Chondrocyte (in vitro differentiated cells): Measurements from ENCODE around the gene LCNL1. TPM values are rescaled to one million over a fixed set of nuclear protein-coding genes. Genes with fewer than 3 reads are reported as not detected.

Experiments used
- DNase-seq: peaks from one replicate; pipeline ENCODE4 v3.0.0; 2021; ENCODE audit warnings: mixed read lengths, low spot score
- H3K27ac Mint-ChIP-seq: one replicate; pipeline ENCODE4 v1.8.0; 2021; ENCODE audit warnings: mild to moderate bottlenecking, moderate library complexity, mixed read lengths; ENCODE audit not compliant: unreplicated experiment
- H3K27me3 Mint-ChIP-seq: 2 replicates; pipeline ENCODE4 v1.8.0; 2021; ENCODE audit warnings: low read depth, mixed read lengths
- H3K36me3 Mint-ChIP-seq: 2 replicates; pipeline ENCODE4 v1.8.0; 2021; ENCODE audit warnings: low read depth, mixed read lengths
- H3K4me1 Mint-ChIP-seq: 2 replicates; pipeline ENCODE4 v1.8.0; 2021; ENCODE audit warnings: low read depth, mild to moderate bottlenecking, mixed read lengths
- H3K4me3 Mint-ChIP-seq: one replicate; pipeline ENCODE4 v1.8.0; 2021; ENCODE audit warnings: mild to moderate bottlenecking, moderate library complexity, mixed read lengths; ENCODE audit not compliant: unreplicated experiment
- H3K9me3 Mint-ChIP-seq: 2 replicates; pipeline ENCODE4 v1.8.0; 2021; ENCODE audit warnings: low read depth, mixed read lengths
- total RNA-seq: library from RNA; stranded (reverse); gene quantifications from 3 replicates; pipeline ENCODE4 v1.2.1, GENCODE V29; 2021
- TF ChIP-seq, protein P1 (sequence below): fragments of 200-600 bp; sonication (generic); IDR thresholded peaks from 2 replicates; pipeline ENCODE4 v1.5.0; 2021; ENCODE audit warnings: antibody characterized with exemption, mild to moderate bottlenecking, moderate library complexity

LCNL1 gene
- total RNA-seq, 1 donor from 2014 or later, result 5.2 TPM

DNA sequence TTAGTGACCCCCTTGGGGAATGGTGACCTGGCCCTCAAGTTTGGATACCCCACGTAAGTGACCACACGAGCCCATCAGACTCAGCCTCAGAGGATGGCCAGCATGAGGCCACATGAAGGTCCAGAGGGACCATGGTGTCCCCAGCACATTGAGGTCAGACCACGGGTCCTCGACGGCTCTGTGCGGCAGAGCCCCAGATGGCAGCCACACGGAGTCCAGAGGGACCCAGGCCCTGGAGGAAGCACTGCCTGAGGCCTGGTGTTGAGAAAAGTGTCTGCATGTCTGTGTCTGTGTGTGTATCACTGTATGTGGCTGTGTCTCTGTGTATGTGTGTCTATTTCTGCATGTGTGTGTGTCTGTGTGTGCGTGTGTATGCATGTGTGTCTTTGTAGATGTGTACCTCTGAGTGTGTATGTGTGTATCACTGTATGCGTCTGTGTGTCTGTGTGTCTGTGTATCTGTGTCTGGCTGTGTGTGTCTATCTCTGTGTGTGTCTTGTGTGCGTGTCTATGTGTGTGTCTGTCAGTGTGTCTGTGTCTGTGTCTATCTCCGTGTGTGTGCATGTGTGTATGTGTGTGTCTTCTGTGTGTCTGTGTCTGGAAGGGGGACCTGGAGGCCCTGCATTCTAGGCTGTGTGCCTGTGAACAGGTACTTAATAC lies 992 bp downstream of the LCNL1 start:
- Mint-ChIP-seq H3K36me3 (no peaks in the 10 kb centered on the region), H3K4me1 (no peaks in the 10 kb centered on the region), H3K4me3 (no peak overlapping the region), H3K27ac (no peak overlapping the region), H3K27me3 (no peaks in the 10 kb centered on the region), H3K9me3 (no peaks in the 10 kb centered on the region)
- no peak for DNase-seq
- TF ChIP-seq, protein P1, sequence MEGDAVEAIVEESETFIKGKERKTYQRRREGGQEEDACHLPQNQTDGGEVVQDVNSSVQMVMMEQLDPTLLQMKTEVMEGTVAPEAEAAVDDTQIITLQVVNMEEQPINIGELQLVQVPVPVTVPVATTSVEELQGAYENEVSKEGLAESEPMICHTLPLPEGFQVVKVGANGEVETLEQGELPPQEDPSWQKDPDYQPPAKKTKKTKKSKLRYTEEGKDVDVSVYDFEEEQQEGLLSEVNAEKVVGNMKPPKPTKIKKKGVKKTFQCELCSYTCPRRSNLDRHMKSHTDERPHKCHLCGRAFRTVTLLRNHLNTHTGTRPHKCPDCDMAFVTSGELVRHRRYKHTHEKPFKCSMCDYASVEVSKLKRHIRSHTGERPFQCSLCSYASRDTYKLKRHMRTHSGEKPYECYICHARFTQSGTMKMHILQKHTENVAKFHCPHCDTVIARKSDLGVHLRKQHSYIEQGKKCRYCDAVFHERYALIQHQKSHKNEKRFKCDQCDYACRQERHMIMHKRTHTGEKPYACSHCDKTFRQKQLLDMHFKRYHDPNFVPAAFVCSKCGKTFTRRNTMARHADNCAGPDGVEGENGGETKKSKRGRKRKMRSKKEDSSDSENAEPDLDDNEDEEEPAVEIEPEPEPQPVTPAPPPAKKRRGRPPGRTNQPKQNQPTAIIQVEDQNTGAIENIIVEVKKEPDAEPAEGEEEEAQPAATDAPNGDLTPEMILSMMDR, result no peak

DNA sequence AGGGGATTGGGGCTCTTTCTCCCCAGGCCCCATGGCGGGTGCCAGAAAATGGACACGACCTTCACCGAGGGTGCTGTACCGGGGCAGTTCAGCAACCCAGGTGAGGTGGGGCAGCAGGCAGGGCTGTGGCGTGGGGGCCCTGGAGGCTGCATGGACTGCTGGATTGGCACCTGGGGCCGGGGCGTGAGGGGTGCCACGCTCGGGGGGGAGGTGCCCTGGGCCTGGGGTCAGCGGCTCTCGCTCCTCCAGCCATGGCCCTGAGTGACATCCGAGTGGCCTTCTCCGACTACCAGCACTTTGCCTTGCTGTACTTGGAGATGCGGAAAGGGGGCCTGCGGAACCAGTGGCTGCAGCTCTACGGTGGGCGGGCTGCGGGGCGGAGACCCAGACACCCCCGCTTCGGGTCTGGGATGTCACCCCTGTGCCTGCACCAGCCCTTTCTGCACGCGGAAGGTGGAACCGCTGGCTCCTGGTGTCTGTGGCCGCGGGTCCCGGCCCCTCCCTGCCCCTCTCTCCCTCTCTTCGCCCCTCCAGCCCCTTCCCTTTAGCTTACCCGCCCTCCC lies 1.8 kb downstream of the LCNL1 start:
- Mint-ChIP-seq H3K9me3 (no peaks in the 10 kb centered on the region), H3K27me3 (no peaks in the 10 kb centered on the region), H3K36me3 (no peaks in the 10 kb centered on the region), H3K27ac (no peak overlapping the region), H3K4me1 (no peaks in the 10 kb centered on the region), H3K4me3 (no peak overlapping the region)
- no peak for DNase-seq
- TF ChIP-seq, protein P1, result no peak

GRCh38 chr9:136985027-136985602 lies 2.3 kb downstream of the LCNL1 start:
- Mint-ChIP-seq H3K9me3 (no peaks in the 10 kb centered on the region), H3K27ac (no peak overlapping the region), H3K4me1 (no peaks in the 10 kb centered on the region), H3K4me3 (no peak overlapping the region), H3K27me3 (no peaks in the 10 kb centered on the region), H3K36me3 (no peaks in the 10 kb centered on the region)
- no peak for DNase-seq
- TF ChIP-seq, protein P1, result no peak

DNA sequence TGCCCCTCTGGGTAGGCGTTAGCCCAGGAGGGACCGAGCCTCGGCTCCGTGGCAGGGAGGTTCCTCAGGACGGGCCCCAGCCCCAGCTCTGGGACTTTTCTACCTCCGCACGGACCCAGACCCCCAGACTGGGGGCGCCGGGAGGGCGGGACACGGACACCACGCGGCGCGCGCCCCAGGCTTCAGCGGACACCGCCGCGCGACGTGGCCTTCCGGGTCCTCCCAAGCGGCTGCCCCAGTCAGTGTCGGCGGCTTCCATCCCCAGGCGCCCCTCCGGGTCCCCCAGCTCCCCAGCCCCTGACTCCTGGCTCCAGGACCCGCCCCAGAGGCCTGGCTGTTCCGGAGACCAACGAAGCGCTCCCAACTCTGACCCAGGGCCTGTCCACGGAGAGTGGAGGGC lies 3.1 kb downstream of the LCNL1 start:
- no peak for DNase-seq
- H3K9me3 Mint-ChIP-seq, result peaks cover 4% of the 10 kb centered on the region
- H3K27ac Mint-ChIP-seq, result no peak overlapping the region
- H3K27me3 Mint-ChIP-seq, result no peaks in the 10 kb centered on the region
- H3K36me3 Mint-ChIP-seq, result no peaks in the 10 kb centered on the region
- no peaks in the 10 kb centered on the region for H3K4me1 Mint-ChIP-seq
- H3K4me3 Mint-ChIP-seq, result no peak overlapping the region
- TF ChIP-seq, protein P1, result no peak

DNA sequence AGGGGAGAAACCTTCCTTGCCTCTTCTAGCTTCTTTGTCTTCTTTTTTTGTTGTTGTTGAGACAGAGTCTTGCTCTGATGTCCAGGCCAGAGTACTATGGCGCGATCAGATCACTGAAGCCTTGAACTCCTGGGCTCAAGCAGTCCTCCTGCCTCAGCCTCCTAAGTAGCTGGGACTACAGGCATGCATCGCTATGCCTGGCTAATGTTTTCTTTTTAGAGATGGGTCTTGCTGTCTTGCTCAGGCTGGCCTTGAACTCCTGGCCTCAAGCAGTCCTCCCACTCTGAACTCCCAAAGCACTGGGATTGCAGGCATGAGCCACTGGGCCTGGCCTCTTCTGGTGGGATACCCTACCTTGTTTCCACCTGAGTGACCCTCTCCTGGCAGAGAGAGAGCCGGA lies 6.1 kb downstream of the LCNL1 start:
- no peaks in the 10 kb centered on the region for H3K27me3 Mint-ChIP-seq
- no peaks in the 10 kb centered on the region for H3K36me3 Mint-ChIP-seq
- H3K4me3 Mint-ChIP-seq, result no peak overlapping the region
- no peak overlapping the region for H3K27ac Mint-ChIP-seq
- H3K4me1 Mint-ChIP-seq, result peaks cover 19% of the 10 kb centered on the region
- DNase-seq, result no peak
- peaks cover 5% of the 10 kb centered on the region for H3K9me3 Mint-ChIP-seq
- TF ChIP-seq, protein P1, result no peak
